KG1 (cell line): Measurements from ENCODE around the gene FDXR.
"Not testable (repeated sequence)": the region's sequence is repeated elsewhere in the genome, so short reads cannot be mapped to it uniquely, and the experiment has no call there.

ENCODE experiments used
- DNase-seq: peaks from one replicate; lab custom pipeline; 2025; lab: John Stamatoyannopoulos, UW

Gene FDXR

DNA sequence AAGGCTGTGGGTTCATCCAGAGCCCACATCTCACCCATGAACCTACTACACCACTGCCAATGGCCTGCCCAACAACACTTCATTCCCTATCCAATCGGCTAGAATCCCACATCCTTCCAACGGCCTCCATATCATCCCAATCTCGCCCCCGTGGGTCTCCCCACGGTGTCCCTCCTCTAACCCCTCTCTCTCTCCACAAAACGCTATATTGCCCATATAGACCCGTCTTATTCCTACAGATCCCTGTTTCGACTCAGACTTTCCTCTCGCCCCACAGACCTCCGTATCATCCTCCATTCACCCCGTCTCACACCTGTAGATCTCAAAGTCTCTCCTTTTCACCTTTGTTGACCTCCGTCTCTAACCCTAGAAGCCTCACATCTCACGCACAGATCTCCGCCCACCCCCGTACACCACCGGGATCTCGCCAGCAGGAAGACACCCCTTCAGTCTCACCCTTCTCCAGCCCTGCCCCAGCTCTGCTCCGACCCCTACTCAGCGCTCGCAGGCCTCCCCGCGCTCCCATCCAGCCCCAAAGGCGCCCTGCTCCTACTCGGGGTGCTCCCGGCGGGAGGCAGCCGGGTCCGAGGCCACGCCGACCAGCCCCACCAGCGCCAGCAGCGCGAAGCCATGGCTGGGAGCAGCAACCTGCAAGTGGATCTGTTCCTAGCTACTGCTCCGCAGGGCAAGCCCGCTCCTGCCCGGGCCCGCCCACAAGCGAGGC is at the start of gene FDXR:
TSS of gene FDXR (minus strand) at position 682 of the 724 bp plus-strand sequence. CDS start at position 632, 50 bp downstream.
- no peak for DNase-seq

DNA sequence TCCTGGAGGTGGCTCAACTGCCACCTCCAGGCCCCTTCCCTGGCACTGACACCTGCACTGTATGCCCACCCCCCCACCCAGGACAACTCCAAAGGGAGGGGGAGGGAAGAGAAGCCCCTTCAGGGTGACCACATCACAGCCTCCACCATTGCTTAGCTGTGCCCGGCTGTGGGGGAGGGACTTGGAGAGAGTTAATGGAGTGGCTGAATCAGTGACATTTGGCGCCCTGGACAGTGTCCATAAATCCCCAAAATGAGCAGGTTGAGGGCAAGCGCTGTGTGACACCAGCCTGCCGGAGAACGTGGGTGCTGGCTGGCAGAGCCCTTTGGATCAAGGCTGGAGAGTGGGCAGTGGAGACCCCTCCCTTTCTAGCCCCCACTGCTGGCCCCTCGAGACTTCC is 49.4 kb upstream of the FDXR start:
- DNase-seq: no peak

GRCh38 chr17:74921769-74922168 is 49.0 kb upstream of the FDXR start:
- no peak for DNase-seq

DNA sequence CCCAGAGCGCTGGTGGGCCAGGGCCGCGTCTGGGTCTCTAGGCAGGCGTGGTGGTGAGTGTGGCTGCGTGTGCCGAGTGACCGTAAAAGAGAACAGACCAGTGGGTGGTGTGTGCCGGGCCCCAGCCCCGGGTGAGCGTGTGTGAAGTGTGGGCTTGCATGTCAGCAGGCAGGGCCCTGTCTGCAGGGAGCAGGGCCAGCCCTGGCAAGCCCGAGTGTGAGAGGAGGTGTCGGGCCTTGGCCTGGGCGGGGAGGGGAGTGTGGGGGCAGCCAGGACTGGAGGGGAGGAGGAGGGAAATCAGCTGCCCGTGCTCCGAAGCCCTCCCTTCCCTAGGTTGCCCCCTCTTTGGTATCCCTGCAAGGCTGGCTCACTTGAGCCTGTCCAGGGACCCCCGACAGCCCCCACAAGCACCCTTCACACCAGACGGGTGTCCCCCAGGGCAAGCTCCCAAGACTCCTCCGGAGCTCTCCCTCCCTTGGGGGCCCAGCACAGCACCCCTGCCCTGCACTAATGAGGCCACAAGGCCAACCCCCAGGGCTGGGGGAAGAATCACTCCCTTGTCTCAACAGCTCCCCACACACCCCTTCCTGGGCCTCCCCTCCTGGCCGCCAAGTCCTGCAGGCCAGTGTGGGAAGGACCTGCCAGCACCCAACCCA is 48.4 kb upstream of the FDXR start:
- no peak for DNase-seq

GRCh38 chr17:74920642-74921025 is 47.8 kb upstream of the FDXR start:
- DNase-seq: no peak

DNA sequence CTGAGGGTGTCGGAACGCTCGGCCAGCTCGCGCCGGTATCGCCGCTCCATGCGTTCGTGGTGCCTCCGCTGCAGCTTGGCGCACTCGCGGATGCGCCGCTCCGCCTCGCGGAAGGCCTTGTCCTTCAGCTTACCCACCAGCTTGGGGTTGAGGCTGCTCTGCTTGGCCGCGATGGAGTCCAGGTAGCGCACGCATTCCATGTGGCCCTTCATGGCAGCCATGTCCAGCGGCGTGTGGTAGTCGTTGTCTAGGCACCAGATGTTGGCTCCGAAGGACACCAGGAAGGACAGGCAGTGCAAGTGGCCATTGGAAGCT is 47.5 kb upstream of the FDXR start:
- no peak for DNase-seq

DNA sequence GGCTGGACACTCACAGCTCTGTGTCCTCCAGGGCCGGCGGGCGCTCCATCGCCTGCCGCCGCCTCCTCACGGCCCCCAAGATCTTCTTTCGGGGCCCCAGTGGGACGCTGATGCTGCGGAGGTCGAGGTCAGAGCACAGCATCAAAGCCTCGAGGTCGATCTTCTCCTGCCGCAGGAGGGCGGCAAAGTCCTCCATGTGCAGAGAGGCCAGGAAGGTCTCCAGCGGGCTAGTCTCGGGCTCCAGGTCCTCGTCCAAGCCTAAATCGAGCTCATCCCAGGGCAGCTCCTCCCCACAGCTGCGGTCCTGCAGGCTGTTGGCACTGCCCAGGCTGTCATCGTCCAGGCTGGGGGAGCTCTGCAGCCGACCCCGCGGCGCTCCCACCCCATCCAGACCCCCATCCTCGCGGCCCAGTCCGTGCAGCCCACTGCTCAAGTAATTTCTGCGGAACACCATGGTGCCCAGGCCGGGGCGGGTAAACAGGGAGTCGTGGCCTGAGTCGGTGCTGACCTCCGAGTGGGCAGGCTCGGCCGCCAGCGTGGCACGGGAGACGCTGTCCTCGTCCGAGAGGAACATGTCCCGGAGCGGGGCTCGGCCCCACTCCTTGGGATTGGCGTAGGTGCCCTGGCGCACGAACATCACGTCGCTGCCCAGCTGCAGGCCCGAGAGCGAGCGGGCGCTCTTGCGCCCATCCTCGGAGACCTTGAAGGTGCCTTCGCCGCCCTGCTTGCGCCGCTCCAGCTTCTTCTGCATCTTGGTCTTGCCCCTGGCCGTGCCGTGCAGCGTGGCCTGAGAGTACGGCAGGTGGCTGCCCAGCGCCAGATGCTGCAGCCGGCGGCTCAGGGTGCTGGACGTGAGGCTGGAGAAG is 46.9 kb upstream of the FDXR start:
- no peak for DNase-seq

GRCh38 chr17:74918906-74919305 is 46.1 kb upstream of the FDXR start:
- no peak for DNase-seq

- no peak for DNase-seq
Observed at GRCh38 chr17:74917430-74917829, 44.6 kb upstream of the FDXR start.

- no peak for DNase-seq
Observed at GRCh38 chr17:74916851-74917199, 44.0 kb upstream of the FDXR start.

- no peak for DNase-seq
Observed at GRCh38 chr17:74916136-74916850, 43.5 kb upstream of the FDXR start.

DNA sequence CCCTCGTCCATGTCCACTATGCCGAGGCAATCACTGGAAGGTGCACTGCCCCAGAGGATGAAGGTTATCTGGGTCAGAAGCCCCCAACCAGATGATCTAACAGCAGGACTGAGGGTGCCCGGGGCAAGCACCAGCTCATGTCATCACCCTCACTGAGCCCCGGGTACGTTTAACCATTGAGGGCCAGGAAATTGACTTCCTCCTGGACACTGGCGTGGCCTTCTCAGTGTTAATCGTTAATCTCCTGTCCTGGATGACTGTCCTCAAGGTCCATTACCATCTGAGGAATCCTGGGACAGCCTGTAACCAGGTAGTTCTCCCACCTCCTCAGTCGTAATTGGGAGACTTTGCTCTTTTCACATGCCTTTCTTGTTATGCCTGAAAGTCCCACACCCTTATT is 38.6 kb upstream of the FDXR start:
- not testable (repeated sequence) for DNase-seq

DNA sequence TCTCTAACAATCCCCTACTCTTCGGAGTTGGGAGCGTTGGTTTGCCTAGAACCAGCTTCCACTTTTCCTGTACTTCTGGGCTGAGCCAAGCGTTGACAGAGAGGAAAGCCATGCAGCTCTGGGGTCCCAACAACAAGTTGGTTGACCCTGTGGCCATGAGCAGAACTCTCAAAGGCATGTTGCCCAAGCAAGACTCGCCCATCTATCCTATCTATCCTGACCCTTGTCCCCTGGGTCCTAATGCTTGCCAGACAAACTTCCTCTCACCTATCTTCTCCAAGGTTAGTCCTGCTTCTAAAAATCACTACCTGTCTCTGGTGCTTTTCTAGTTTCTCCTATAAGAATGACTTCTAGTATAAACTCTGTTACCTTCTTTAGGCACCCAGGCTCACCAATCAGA is 36.3 kb upstream of the FDXR start:
- DNase-seq: not testable (repeated sequence)

- DNase-seq: no peak
Observed at GRCh38 chr17:74907012-74907411, 34.2 kb upstream of the FDXR start.

GRCh38 chr17:74906214-74906793 is 33.5 kb upstream of the FDXR start:
- not testable (repeated sequence) for DNase-seq

DNA sequence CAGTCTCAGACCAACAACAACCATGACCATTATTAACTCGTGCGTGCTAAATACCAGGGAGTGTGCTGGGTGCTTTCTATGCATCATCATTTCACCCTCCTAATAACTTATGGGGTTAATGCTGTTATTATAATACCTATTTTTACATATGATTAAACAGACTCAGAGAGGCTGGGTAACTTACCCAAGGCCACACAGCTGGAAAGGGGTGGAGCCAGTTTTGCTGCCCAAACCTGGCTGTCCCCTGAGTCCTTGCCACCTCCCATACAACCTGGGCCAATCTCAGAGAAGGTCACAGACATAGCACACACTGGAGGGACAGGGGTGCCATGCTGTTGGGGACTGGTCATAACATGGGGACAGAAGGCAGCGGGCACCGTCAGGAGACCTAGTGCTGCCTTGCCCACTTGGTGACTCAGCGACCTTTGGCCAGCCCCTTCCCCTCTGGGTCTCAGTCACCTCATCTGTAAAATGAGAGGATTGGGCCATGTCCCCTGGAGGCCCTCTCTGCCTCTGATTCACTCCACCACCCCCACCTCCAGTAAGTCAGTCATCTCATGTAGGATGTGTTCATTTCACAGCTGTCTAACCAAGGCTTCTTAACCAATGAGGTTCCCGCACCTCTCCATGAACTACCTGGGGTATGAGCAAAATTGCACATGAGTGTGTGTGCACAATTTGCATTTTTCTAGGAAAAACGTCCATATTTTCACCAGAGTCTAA is 32.1 kb upstream of the FDXR start:
- no peak for DNase-seq

DNA sequence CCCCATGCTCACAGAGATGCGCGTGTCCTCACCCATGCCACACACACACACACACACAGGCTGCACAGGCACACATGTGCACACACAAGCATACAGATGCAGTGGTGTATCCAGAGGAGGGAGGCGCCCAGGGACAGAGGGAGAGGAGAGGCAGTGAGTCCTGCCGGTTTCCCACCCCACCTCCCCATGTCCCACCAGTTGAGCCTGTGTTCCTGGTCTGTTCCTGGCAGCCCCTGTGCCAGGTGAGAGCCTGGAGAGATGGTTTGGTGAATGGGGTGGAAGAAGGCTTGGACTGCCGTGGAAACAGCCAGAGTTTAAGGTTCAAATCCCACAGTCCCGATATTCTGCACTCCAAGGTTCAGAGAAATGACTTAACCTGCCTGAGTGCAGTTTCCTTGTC is 30.9 kb upstream of the FDXR start:
- DNase-seq: no peak

DNA sequence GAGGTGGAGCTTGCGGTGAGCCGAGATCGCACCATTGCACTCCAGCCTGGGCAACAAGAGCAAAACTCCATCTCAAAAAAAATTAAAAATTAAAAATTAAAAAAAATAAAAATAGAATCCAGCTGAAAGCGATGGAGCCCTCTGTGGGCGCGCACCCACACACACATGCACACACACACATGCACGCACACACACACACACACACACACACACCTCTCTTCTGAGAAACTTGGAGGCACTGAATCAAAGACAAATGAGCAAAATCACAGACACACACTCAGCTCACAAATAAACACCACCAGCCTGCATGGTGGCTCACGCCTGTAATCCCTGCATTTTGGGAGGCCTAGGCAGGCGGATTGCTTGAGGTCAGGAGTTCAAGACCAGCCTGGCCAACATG is 30.2 kb upstream of the FDXR start:
- no peak for DNase-seq

DNA sequence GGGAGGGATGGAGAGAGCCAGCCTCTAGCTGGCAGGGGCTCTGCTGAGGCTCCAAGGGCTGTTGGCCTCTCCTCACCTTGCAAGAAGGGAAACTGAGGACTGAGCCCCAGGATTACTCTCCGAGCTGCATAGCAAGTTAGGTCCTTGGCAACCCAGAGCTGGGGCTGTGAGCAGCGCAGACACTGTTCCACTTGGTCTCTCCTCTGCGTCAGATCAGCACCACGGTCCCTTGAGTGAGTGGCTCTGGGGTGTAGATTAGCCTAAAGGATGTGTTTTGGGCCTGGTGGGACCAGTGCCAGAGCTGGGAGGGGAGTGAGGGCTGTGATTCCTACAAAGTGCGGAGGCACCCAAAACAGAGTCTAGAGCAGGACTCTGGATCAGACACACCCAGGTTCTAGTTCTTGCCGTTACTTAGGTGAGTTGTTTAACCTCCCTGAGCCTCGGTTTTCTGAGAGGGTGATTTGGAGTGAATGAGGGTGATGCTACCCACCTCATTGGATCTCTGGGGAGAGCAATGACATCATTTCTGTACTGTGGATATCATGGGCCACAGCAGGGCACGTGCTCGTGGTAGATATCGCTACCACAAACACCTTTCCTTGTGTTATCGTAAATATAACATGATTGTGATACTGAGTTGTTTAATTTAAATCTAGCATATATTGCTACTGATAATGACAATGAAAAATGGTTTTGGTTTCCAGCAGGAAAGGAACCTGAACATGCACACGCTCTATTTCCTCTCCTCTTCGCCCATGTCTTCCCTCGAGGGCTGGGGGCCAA is 28.8 kb upstream of the FDXR start:
- DNase-seq: no peak

- DNase-seq: no peak
Observed at GRCh38 chr17:74900208-74900607, 27.4 kb upstream of the FDXR start.
